Cerebellar cortex (tissue), 1 donor: ENCODE measurements around the gene STARD3NL.
A peak's percentile ranks its signal among the peaks of the same experiment; 100 is the strongest.

Experiments
- DNase-seq: peaks from one replicate; pipeline ENCODE4 v3.0.0-alpha.2; 2015; ENCODE audit warnings: low spot score

STARD3NL gene

DNA sequence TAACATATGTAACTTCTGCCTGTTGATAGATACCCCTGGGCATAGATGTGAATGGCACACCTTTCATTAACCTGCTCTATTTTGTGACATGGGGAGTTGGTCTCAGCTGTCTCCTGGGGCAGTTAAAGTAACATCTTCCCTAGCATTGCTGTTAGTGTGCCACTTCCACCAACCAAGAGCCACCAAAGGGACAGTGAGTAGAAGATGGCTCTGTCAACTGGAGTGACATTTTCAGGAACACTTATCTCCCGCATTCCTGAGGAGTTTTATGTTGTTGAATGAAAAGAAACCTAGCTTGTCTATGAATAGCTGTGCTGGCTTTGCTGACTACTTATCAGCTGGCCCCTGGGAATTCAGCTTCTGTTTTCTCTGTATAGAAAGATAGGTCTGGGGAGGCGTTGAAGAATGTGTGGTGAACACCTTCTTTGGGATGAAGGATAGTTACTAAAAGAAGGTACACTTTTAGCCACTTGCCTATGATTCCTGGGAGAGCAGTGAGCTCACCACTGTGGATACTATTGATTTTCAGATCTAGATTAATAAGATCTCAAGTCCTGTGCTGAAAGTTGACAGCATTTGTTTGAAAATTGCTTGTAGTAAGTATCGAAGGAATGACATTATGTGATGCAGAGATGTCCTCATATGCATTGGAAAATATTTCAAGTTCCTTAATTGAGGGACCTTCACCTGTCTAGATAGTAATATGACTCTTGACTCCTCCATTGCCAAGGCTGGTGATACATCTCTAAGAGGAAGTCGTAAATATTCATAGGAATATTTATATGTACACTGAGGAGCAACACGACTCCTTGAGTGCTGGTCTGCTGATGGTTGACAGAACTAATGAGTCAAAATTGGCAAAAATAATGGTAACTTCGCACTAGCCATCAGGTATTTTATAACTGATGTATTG lies 7.6 kb downstream of the STARD3NL start:
- DNase-seq, result no peak

DNA sequence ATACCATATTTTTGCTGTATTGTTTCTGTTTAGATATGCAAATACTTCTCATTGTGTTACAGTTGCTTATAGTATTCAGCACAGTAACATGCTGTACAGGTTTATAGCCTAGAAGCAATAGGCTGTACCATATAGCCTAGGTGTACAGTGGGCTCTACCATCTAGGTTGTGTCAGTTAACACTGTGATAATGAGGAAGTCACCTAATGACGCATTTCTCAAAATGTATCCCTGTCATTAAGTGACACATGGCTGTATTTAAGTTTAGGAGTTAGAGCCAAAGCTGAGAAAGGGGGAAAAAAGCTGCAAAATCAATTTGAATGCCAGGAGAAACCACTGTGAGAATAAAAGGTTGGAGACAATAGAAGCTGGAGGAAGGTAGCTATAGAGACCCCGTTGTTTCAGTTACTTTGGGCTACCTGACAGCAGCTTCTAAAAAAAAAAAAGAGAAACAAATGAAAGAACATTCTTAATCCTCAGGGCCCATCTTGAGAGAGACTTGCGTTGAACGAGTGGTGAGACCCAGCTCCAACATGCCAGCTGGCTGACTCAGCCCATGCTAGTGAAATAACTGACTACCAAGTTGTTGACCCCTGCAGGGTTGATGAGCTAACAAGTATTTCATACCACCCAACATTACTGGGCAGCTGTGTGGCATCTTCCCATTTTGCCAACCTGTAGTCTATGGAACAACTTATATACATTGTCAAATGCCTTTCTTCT lies 8.7 kb downstream of the STARD3NL start:
- DNase-seq, result no peak

DNA sequence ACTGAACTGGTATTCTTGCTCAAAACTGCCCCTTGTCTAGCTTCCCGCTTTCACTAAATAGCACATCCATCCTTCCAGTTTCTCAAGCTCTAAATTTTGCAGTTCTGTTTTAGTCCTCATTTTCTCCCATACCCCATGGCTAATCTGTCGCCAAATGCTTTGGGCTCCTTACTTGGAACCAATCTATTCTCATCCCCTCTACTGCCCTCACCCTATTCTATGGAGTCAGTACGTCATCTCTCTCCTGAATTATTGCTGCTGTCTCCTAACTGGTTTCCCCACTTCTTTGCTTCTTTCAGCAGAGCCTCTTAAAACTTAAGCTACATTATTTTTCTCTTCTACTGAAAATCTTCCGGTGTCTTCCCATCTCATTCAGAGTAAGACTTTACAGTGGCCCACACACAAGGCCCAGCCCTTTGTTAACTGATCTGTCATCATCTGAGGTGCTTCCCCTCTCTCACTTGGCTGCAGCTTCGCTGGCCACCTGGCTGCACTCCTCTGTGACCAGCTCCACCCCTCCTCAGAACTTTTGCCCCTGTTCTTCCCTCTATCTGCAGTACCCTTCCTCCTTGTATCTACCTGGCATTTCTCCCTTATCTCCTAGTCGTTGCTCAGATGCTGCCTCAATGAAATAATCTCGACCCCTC lies 9.9 kb downstream of the STARD3NL start:
- DNase-seq, result no peak

DNA sequence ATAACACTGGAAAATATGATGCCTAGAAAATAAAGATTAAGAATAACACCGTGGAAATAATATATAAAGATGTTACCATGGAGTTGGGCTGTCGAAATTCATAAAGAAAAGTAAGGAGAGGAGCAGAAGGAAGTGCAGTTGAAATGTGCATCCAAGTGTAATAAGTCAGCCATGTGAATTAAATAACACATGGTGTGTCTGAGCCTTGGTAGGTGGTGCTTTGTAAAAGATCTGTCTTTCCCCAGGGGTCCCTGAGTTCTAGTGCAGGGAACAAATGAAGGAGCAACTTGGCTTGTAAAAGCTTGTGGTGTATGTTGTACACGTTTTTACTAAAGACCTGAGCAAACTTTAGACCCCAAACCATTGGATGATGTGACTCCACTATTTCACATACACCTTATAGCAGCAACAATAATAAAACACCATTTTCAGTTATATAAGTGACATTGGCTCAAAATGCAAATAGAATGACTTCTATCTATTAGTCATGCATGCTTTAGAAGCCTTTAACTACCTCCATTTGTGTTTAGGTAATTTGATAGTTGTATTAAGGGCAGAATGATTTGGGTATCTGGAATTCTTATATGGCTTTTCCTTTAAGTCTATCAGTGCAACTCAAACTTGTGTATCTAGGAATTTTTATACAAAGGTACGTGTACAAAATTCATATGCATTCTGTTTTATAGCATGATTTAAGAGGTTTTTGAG lies 11.3 kb downstream of the STARD3NL start:
- DNase-seq, result no peak

GRCh38 chr7:38190011-38190410 lies 12.0 kb downstream of the STARD3NL start:
- DNase-seq, result no peak

DNA sequence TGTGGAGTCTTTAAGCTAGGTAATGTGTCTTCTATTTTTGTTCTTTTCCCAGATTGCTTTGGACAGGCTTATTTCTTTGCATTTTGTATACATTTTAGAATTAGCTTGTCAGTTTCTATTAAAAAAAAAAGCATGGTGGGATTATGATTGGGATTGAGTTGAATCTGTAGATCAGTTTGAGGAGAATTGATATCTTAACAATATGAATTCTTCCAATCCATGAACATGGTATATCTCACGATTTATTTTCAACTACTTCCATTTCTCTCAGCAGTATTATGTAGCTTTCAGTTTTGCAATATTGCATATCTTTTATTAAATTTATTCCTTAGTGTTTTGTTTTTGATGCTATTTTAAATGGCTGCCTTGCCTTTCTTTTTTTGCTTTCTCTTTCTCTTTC lies 13.7 kb downstream of the STARD3NL start:
- DNase-seq, result no peak

DNA sequence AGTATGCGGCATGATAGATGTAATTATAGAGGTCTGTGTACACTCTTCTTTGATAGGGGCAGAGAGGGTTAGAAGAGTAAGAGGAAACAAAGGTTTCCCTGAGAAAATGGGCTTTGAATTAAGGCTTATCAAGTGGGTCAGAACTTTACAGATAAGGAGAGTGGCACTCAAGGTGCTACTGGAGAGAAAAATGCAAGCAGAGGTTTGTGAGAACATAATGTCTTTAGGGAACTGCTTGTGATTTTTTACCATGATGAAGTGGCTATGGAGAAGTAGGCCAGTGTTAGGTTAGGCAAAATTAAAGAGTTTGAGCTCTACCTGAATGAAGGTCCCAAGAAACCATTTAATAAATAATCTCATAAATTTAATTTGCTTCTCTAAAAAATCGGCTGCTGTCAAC lies 14.3 kb downstream of the STARD3NL start:
- no peak for DNase-seq

GRCh38 chr7:38195804-38196595 lies 18.0 kb downstream of the STARD3NL start:
- no peak for DNase-seq

DNA sequence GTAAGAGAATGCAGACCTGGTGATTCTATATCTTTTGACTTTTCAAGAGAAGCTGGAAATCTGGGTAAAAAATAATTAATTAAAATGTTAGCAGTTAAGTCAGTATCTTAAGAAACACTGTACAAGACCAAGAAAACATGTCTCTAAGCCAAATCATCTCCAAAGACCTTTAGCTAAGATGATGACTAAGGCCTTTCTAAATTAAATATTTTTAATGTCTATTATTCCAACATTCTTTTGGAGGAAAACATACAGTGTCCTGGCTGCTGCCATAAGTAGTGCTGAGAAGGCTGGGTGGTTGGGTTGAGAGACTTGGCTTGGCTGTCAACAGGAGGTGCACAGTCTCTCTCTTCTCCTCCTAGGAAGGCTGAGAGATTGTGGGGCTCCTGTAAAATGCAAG lies 20.3 kb downstream of the STARD3NL start:
- no peak for DNase-seq

- DNase-seq, result no peak
Observed at GRCh38 chr7:38199154-38199553, 21.1 kb downstream of the STARD3NL start.

- DNase-seq, result no peak
Observed at GRCh38 chr7:38199782-38200181, 21.7 kb downstream of the STARD3NL start.

GRCh38 chr7:38206071-38206470 lies 28.0 kb downstream of the STARD3NL start:
- DNase-seq, result no peak

- no peak for DNase-seq
Observed at GRCh38 chr7:38207843-38208242, 29.8 kb downstream of the STARD3NL start.

DNA sequence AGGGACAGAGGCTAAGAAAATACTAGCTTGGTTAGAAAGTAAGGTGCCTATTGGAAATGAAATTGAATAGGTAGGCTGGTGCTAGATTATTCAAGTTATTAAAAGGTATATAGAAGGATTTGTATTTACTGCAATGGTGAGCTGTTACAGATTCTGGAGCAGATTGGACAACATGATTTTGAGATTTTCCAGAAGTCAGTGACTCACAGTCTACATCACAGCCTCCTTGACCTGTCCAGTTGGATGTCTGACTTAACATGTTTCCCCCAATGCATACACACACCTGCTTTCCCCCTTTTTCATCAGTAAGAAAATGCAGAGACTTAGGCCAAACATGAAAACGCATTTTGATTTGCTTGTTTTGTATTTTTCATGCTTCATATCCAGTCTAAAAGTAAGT lies 33.4 kb downstream of the STARD3NL start:
- no peak for DNase-seq

GRCh38 chr7:38211940-38212339 lies 33.9 kb downstream of the STARD3NL start:
- DNase-seq, result peak; percentile 52

GRCh38 chr7:38215115-38215514 lies 37.1 kb downstream of the STARD3NL start:
- no peak for DNase-seq

DNA sequence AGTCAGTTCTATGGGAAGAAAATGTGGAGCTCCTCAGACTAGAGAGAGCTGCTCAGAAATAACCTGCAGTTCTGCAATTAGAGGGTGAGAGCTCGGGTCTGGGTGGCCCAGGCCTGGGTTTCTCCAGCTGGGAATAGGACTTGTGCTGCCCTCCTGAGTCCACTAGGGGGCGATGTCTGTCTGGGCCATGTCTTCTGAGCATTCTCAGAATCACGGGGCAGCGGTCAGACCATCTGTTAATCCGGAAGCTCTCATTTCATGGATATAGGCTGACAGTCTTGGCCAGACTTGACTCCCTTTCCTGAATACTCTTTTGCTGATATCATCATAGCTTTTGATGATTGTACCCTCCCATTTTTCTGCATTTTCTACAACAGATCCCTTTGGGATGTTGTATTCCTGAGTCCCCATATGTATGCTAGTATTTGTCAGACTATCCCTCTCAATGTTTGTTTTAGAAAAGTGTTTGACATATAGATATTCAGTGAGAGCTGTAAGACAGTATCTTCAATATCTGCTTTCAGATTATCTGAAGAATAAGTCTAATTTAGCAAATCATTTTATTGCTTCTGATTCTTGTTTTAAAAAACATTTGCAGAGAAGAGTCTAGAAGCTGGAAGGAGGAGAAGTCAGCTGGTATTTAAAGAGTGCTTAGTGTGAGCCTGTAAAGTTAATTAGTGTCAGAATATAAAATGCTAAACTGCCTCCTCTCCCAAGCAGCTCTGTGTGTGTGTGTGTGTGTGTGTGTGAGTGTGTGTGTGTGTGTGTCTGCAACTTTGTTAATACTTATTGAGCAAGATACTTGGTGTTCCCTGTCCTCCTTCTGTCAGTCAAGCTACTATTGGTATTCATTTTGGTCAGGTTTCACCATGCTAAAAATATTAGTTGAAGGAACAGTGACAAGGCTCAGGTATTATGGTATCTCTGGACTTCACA lies 38.0 kb downstream of the STARD3NL start:
- peak; percentile 78 for DNase-seq

DNA sequence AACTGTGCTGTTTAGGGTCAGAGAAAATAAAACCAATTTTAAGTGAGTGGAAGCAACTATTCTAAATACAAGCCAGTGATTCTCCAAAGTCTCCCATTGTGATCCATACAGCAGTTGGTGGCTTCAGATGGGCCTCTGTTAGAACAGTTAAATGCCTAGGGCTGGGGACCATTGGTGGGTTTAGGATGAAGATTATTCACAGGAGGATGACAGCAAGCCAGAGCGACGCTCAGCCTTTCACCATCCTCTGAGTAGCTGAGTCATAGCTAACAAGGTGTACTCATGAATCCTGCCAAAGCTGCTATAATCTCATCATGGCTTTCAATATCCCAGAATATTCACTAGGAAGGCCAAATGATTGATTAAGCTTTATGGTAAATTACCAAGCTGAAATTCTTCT lies 39.6 kb downstream of the STARD3NL start:
- DNase-seq, result no peak

GRCh38 chr7:38220452-38220851 lies 42.4 kb downstream of the STARD3NL start:
- DNase-seq, result no peak

- peak; percentile 78 for DNase-seq
Observed at GRCh38 chr7:38222481-38223096, 44.5 kb downstream of the STARD3NL start.
